BE2C (cell line): Measurements from ENCODE around the gene NTRK2.

ENCODE experiments used
- DNase-seq: peaks from one replicate; pipeline ENCODE4 v3.0.0-alpha.2; 2020
- H3K27me3 ChIP-seq: fragments of 250-450 bp; sonication (Bioruptor Pico); 2 replicates; pipeline ENCODE4 v1.5.1; 2020; ENCODE audit warnings: mild to moderate bottlenecking
- H3K36me3 ChIP-seq: fragments of 250-450 bp; sonication (Bioruptor Pico); 2 replicates; pipeline ENCODE4 v1.5.1; 2020; ENCODE audit warnings: mild to moderate bottlenecking
- H3K4me1 ChIP-seq: fragments of 250-450 bp; sonication (Bioruptor Pico); 2 replicates; pipeline ENCODE4 v1.5.1; 2020
- H3K4me3 ChIP-seq: 2 replicates; pipeline ENCODE4 v1.5.1; 2011; ENCODE audit warnings: low read depth, low read length
- H3K9me3 ChIP-seq: fragments of 250-450 bp; sonication (Bioruptor Pico); 2 replicates; pipeline ENCODE4 v1.5.1; 2020
- TF ChIP-seq, protein P1 (sequence below): IDR thresholded peaks from 2 replicates; pipeline ENCODE4 v1.5.1; 2012; ENCODE audit warnings: mild to moderate bottlenecking, low read depth, low read length

The NTRK2 gene

GRCh38 chr9:84966876-84967830 lies 297.6 kb downstream of the NTRK2 start:
- Histone ChIP-seq H3K4me1 (no peaks in the 10 kb centered on the region), H3K27me3 (no peaks in the 10 kb centered on the region), H3K9me3 (no peaks in the 10 kb centered on the region), H3K36me3 (no peaks in the 10 kb centered on the region), H3K4me3 (no peak overlapping the region)
- TF ChIP-seq, protein P1, sequence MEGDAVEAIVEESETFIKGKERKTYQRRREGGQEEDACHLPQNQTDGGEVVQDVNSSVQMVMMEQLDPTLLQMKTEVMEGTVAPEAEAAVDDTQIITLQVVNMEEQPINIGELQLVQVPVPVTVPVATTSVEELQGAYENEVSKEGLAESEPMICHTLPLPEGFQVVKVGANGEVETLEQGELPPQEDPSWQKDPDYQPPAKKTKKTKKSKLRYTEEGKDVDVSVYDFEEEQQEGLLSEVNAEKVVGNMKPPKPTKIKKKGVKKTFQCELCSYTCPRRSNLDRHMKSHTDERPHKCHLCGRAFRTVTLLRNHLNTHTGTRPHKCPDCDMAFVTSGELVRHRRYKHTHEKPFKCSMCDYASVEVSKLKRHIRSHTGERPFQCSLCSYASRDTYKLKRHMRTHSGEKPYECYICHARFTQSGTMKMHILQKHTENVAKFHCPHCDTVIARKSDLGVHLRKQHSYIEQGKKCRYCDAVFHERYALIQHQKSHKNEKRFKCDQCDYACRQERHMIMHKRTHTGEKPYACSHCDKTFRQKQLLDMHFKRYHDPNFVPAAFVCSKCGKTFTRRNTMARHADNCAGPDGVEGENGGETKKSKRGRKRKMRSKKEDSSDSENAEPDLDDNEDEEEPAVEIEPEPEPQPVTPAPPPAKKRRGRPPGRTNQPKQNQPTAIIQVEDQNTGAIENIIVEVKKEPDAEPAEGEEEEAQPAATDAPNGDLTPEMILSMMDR: peak; percentile 17; the same call in 1 of the 2 replicates
- no peak for DNase-seq

DNA sequence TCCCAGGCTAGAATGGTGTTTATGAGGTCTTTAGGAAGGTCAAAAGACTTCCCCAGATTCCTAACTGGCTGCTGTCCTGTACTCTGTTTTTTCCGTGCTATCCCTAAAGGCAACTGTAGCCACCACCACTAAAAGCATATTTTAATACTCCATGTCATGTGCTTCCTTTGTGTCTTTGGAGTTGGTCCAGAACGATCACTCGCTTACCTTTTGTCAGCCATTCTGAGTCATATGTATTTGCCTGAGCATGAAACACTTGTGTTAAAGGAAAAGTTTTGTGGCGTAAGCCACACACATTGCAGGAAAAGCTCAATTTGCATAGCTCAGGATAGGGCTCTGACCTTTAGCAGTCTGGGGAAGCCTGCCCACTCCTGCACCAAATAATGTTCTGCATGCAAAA lies 299.6 kb downstream of the NTRK2 start:
- DNase-seq: no peak
- Histone ChIP-seq H3K4me1 (no peaks in the 10 kb centered on the region), H3K4me3 (no peak overlapping the region), H3K36me3 (no peaks in the 10 kb centered on the region), H3K27me3 (no peaks in the 10 kb centered on the region), H3K9me3 (no peaks in the 10 kb centered on the region)
- TF ChIP-seq, protein P1: no peak

- DNase-seq: no peak
- Histone ChIP-seq H3K4me3 (no peak overlapping the region), H3K4me1 (no peaks in the 10 kb centered on the region), H3K27me3 (no peaks in the 10 kb centered on the region), H3K36me3 (no peaks in the 10 kb centered on the region), H3K9me3 (no peaks in the 10 kb centered on the region)
- TF ChIP-seq, protein P1: no peak
These were observed 300.2 kb downstream of the NTRK2 start for GRCh38 chr9:84969736-84970135.

GRCh38 chr9:84970432-84970831 lies 300.9 kb downstream of the NTRK2 start:
- Histone ChIP-seq H3K36me3 (no peaks in the 10 kb centered on the region), H3K4me3 (no peak overlapping the region), H3K9me3 (no peaks in the 10 kb centered on the region), H3K4me1 (no peaks in the 10 kb centered on the region), H3K27me3 (no peaks in the 10 kb centered on the region)
- TF ChIP-seq, protein P1: no peak
- no peak for DNase-seq

GRCh38 chr9:84971571-84971970 lies 302.0 kb downstream of the NTRK2 start:
- DNase-seq: no peak
- no peaks in the 10 kb centered on the region for H3K36me3 ChIP-seq
- TF ChIP-seq, protein P1: no peak

GRCh38 chr9:84974258-84974657 lies 304.7 kb downstream of the NTRK2 start:
- Histone ChIP-seq H3K36me3 (no peaks in the 10 kb centered on the region), H3K4me3 (no peak overlapping the region), H3K27me3 (no peaks in the 10 kb centered on the region)

More at GRCh38 chr9:84971571-84971970, 302.0 kb downstream of the NTRK2 start:
- H3K4me3 ChIP-seq: no peak overlapping the region
- H3K4me1 ChIP-seq: no peaks in the 10 kb centered on the region
- H3K9me3 ChIP-seq: no peaks in the 10 kb centered on the region
- no peaks in the 10 kb centered on the region for H3K27me3 ChIP-seq

More at GRCh38 chr9:84974258-84974657, 304.7 kb downstream of the NTRK2 start:
- H3K4me1 ChIP-seq: no peaks in the 10 kb centered on the region
- H3K9me3 ChIP-seq: no peaks in the 10 kb centered on the region
- DNase-seq: no peak
- TF ChIP-seq, protein P1: no peak
